Mucosa of gallbladder (tissue), 1 donor: ENCODE data around the gene CHRM3. TPM values are rescaled to one million over a fixed set of nuclear protein-coding genes. Genes with fewer than 3 reads are reported as not detected.
"Not testable (repeated sequence)": the region's sequence is repeated elsewhere in the genome, so short reads cannot be mapped to it uniquely, and the experiment has no call there.

Source experiments
- DNase-seq: peaks from one replicate; pipeline ENCODE4 v3.0.0-alpha.2; 2020; ENCODE audit warnings: low spot score
- total RNA-seq: library from RNA; stranded (reverse); gene quantifications from one replicate; pipeline ENCODE4 v1.2.1, GENCODE V29; 2021
- donor health status: DM: no; HTN: no; CAD: no.

CHRM3 gene
- total RNA-seq: 4.4 TPM

DNA sequence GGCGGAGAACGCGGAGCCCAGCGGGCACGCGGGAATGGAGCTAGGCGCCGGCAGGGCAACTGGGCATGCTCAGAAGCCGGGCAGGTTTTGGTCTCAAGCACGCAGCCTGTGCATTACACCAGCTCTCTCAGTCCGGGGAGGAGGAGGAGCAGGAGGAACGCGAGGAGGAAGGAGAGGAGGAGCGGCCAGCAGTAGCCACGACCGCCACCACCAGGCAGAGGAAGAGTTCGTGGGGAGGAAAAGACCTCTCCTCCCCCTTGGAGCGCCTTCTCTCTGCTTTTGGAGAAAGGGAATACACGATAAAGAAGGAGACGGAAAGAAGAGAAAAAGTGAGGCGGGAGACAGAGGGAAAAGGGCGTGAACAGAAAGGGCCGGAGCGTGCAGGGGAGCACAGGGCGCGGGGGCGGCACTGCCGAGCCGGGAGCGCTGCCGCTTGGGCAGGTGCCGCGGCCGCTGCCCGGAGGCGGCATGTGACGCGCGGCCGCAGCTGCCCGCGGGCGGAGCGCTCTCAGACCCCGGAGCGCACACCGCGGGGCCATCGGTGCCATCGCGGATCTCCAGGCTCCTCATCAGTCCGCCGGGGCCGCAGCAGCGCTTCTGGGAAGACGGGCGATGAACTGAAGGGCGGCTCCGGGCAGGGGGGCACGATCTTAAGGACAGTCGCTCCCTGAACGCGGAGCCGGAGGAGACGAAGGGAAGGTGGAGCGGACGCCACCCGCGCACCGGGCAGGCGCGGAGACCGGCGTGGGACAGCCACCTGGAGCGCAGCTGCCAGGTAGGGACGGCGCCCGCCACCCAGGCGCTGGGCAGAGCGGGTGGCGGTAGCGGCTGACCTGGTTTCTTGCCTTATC lies at the start of gene CHRM3:
TSS of gene CHRM3 (plus strand) at position 116 of the 851 bp plus-strand sequence. CDS start 520,884 bp downstream, outside the sequence.
- DNase-seq: peak; percentile 81

DNA sequence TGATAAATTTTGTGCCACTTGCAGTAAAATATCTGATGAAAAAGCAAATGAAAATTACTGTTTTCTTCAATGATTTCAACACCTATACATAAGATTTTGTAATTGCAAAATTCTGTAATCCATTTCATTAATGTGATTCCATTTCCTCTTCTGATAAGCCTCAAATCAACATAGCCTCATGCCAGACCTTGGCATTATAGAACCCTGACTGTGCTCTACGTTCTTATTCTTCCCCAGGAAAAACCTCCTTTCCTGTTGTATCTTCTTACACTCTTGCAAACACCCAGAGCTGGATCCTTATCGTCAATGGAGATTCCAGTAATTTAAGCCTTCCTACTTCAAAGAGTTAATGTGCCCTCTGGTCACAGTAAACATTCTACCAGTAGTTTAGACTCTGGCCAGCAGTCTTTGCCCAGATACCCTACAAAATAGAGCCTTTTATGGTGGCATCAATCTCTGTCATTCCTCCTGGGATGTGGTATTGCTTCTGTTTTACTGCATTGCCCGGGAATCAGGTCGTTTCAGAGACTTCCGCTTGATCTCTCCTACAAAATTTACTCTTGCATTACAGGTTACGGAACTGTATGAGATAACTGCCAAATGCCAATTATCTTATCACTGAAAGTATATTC lies 48.5 kb upstream of the CHRM3 start:
- DNase-seq: no peak

DNA sequence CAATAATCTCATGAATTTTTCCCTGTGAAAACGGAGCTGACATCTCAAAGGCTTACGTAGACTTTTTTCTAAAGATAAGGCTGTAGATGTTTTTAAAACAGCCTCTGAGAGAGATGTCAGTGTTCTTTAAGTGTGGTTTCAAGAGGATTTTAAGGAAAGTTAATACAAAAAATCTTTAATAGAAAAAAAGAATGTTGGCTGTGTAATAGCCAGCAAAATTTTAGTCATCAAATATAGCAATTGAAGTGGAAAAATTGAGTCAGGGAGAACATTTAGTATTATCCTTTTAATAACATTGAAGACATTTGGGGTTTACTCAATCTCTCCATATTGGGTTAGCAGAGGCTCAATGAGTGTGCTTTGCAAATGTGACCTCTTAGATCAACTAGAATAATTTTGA lies 38.6 kb upstream of the CHRM3 start:
- no peak for DNase-seq

GRCh38 chr1:239348635-239349353 lies 37.6 kb upstream of the CHRM3 start:
- DNase-seq: no peak

DNA sequence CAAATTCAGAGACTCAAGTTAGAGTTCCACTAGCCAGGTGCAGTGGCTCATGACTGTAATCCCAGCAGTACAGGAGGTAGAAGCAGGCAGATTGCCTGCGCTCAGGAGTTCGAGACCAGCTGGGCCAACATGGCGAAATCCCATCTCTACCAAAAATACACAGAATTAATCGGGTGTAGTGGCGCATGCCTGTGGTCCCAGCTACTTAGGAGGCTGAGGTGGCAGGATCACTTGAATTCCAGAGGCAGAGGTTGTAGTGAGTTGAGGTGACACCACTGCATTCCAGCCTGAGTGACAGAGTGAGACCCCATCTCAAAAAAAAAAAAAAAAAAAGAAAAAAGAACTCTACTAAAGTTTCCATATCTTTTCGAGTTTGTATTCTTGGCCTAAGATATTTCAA lies 36.7 kb upstream of the CHRM3 start:
- no peak for DNase-seq

DNA sequence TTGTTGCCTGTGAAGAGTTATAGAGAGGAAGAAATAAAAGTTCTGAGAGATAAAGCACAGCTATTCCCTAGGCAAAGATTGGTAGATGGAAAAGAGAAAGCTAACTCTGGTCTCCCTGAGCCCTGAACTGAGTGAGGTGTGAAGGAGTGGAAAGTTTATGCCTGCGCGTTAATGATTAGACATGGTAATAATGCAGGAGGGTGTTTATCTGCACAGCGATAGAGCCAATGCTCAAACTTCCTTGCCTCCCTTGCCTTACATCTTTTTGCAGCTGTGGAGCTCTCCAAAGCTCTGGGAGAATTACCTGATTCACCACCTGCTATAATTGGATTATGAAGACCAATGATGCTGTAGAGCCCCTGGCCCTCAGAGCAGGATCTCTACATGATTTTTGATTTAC lies 32.8 kb upstream of the CHRM3 start:
- DNase-seq: peak; percentile 12

DNA sequence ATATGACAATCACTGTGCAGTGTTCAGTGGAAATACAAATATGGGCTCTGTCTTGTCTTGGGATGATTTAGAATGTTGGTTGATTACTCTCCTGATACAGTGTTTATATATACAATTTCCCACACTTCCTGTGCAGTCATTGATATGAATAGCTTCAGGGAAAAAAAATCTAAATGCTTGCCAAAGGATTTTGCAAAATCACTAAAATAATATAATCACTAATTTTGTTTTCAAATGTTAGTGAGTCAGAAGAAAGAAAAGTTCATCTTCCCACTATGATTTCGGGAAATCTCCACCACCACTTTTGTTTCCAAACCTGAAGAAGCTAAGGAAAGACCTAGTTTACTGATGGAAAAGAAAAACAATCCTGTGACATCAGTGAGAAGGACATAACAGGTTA lies 32.1 kb upstream of the CHRM3 start:
- DNase-seq: no peak

- no peak for DNase-seq
Measured at GRCh38 chr1:239357867-239358266, 28.5 kb upstream of the CHRM3 start.

DNA sequence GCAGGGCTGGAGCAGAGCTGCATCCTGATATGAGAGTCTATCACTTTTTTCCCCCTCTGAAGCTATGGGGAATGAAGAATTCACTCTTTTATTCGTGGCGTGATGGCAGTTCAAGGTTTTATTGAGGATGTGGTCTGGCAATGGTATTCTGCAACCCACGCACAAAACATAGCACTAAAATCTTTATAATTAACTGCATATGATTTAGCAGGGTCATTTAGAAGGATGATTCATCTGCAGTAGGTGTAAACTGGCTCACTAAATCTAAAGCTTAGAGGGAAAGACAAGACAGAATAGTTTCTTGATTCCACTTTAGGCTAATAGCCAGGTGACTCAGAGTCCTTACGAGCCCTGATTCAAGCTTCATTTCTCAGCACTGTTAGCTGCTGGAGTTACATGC lies 25.0 kb upstream of the CHRM3 start:
- DNase-seq: no peak

GRCh38 chr1:239363930-239364329 lies 22.4 kb upstream of the CHRM3 start:
- no peak for DNase-seq

DNA sequence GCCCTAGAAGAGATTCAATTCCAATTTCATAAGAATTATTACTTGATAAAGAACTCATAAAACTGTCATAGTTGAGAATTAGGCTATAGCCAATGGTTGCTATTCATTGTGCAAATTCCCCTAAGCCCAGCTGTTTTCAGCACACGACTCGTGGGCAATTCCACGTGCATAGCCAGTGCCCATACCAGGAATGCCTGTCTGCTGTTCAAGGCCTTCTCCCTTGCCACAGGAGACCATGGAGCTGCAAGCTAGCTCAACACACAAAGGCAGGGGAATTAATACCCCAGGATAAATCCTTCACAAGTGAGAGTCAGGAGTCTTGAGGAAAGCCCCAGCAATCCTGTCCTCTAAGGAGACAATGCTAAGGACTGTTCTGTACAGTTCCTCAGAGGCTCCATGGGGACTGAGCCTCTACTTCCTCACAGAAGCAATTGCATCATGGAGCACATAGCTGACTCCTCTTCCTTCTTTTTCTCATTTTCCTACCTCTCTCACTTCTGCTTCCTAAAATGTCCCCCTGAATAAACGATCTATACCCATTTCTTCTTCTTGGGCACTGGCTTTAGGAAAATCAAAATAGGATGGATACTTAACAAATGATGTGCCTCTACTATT lies 19.1 kb upstream of the CHRM3 start:
- DNase-seq: no peak

- DNase-seq: no peak
Measured at GRCh38 chr1:239368436-239369109, 17.8 kb upstream of the CHRM3 start.

DNA sequence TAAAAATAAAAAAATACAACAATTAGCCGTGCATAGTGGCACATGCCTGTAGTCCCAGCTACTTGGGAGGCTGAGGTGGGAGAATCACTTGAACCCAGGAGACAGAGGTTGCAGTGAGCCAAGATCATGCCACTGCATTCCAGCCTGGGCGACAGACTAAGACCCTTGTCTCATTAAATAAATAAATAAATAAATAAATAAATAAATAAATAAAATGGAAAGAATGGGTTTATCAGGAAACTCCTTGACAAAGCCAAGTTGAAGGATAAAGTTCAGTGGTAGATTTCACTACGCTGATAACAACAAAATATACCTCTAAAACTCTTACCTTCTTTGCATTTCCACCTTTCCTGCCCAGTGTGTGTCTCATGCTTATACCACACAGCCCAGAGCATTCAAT lies 15.5 kb upstream of the CHRM3 start:
- not testable (repeated sequence) for DNase-seq

- DNase-seq: no peak
Measured at GRCh38 chr1:239382666-239383065, 3.7 kb upstream of the CHRM3 start.

DNA sequence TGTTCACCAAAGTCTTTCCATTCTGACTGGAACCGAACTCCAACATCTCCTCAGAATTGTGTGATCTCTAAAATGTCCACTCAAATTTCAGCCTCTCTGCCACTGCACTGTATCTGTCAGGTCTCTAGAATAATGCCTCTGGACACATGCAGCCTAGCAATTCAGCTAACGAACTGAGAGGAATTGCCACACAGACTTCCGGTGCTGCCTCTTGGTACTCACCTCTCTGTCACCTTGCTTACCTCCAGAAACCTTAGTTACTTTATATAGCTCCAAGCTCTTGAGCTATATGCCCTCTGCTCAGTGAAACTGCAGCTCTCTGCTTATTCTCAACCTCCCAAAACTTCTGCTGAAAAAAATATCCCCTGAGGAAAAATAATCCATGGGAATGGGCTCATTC lies 2.7 kb upstream of the CHRM3 start:
- no peak for DNase-seq

- DNase-seq: no peak
Measured at GRCh38 chr1:239387304-239388158, 1.2 kb downstream of the CHRM3 start.

GRCh38 chr1:239388159-239388485 lies 1.8 kb downstream of the CHRM3 start:
- no peak for DNase-seq

- no peak for DNase-seq
Measured at GRCh38 chr1:239388578-239388977, 2.2 kb downstream of the CHRM3 start.

DNA sequence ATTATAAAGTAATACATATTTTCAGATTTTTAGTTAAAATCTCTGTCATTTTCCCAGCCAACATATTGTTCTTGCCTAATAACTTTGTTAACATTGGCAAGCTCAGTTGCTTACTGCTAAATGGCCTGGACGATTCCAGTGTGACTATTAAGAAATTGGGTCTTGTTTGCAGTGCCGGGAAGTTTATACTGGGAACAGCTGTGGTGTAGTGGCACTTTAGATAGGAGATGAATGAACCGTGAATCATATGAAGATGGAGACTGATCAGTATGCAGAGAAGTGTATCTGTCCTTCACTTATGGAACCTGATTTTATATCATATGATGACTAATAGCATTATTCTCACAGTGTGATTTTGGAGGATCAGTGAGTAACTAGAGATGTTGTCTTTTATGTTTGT lies 3.3 kb downstream of the CHRM3 start:
- DNase-seq: no peak

DNA sequence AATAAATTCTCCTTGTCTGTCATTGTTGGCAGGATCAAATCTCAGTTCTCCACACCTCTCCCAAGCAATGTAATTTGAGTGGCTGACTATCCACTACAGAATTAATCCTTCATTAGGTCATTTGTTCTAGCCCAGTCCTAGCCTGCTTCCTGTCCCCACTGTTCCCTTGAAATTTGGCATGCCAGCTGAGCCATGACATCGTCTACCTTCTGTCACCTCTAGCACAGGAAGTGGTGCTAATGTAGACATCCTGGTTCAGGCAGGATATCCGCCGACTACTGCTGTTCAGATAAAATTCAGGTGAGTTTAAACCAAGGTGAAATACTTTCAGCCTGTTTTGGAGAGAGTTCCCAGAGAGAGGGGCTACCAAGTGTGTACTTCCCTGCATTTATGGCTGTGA lies 5.9 kb downstream of the CHRM3 start:
- no peak for DNase-seq

DNA sequence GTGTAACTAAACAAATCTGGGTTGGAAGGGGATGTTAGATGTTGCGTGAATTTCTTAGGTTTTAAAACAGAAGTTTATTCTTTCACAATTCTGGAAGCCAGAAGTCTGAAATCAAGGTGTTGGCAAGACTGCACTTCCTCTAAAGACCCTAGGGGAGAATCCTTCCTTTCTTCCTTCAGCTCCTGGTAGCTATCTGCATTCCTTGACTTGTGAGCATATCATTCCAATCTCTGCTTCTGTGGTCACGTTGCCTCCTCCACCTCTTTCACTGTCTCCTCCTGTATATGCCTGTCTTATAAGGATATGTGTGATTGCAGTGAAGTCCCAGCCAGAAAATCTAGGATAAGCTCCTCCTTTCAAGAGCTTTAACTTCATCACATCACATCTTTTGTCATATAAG lies 7.7 kb downstream of the CHRM3 start:
- no peak for DNase-seq
